ENCODE measurements around the gene FAM9C. TPM values are rescaled to one million over a fixed set of nuclear protein-coding genes. Genes with fewer than 3 reads are reported as not detected.
A peak's percentile ranks its signal among the peaks of the same experiment; 100 is the strongest.

FAM9C gene
- total and polyA plus RNA-seq, 2 donors (not counting 3 experiments of a cell fraction or from before 2014, with no cell fraction given), result not detected

DNA sequence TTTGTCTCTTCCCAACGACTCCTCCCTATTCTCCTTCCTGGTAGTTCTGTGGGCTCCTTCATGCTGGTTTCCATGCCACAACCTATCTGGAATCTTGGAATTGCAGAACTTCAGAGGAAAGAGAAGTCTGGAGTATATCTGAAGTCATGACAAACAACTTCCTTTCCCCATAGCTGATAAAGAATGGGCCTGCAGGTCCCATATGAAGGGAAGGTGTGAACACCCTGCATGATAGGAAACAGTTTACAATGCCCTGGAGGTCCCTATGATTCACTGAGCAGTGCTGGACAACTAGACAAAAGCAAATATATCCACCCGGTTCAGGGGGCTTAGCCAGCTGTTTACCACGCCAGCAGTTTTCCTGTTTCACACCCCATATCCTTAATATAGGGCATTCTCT is 19.4 kb downstream of the FAM9C start:
- Histone ChIP-seq H3K27me3 (ENCODE audit: control insufficient read depth in 2 of 2, insufficient read depth in 2 of 2, low read length in 2 of 2) (no peaks in the 10 kb centered on the region), H3K9me3 (replicated peaks; ENCODE audit: control insufficient read depth, insufficient read depth, low read length) (no peaks in the 10 kb centered on the region), H3K27ac (ENCODE audit: insufficient read depth, low read depth, low read length) (no peak overlapping the region), H3K79me2 (ENCODE audit: control insufficient read depth, insufficient read depth, low read length) (no peaks in the 10 kb centered on the region), H2AFZ (ENCODE audit: low read depth, low read length) (no peak overlapping the region), H3K4me2 (ENCODE audit: insufficient read depth, low read length) (no peak overlapping the region), H3K36me3 (ENCODE audit: control insufficient read depth in 2 of 2, extremely low read depth in 1 of 2, insufficient read depth in 2 of 2, low read length in 2 of 2) (no peaks in the 10 kb centered on the region), H4K20me1 (replicated peaks; ENCODE audit: control insufficient read depth, extremely low read depth, insufficient read depth, low read length) (no peaks in the 10 kb centered on the region), H3K4me3 (replicated peaks in 1 of 3; ENCODE audit: insufficient read depth in 1 of 3, low read depth in 1 of 3, low read length in 3 of 3) (no peak overlapping the region), H3K9me1 (replicated peaks; ENCODE audit: control insufficient read depth, extremely low read depth, insufficient read depth, low read length) (no peaks in the 10 kb centered on the region), H3K9ac (replicated peaks; ENCODE audit: extremely low read depth, insufficient read depth, low read length) (no peak overlapping the region), H3K4me1 (ENCODE audit: control insufficient read depth, extremely low read depth, insufficient read depth, low read length) (peaks cover 14% of the 10 kb centered on the region)
- peak; percentile 59 for FAIRE-seq
- TF ChIP-seq POLR2AphosphoS5 (IDR thresholded peaks at IDR 0.05; ENCODE audit: insufficient read depth, low read depth, low read length) (no peak), MAX (IDR thresholded peaks at IDR 0.05; ENCODE audit: insufficient read depth, insufficient read length) (no peak), EZH2 (IDR thresholded peaks at IDR 0.05; ENCODE audit: borderline replicate concordance, low read depth, low read length, severe bottlenecking) (no peak), GATA2 (IDR thresholded peaks at IDR 0.05; ENCODE audit: insufficient read depth, insufficient read length, low read depth, low read length) (no peak)
- intact Hi-C loops (cut with micrococcal nuclease), result no loop called here
- BruUV-seq (replicated peaks), result no TSS peak
- POLR2A ChIA-PET, result no interaction called here
- dilution Hi-C loops (cut with MboI; ENCODE audit: extremely low pct_ligation_motif_present, low sequenced_read_pairs), result no loop called here
- CTCF ChIA-PET, result no interaction called here
- DNase-seq (ENCODE audit: low read depth, low spot score), result peak; percentile 18

GRCh38 chrX:13023979-13024378 is 20.4 kb downstream of the FAM9C start:
- H3K4me1 ChIP-seq (ENCODE audit: control insufficient read depth, extremely low read depth, insufficient read depth, low read length), result peaks cover 4% of the 10 kb centered on the region
- intact Hi-C loops (cut with micrococcal nuclease), result no loop called here
- H3K4me3 ChIP-seq (replicated peaks in 1 of 3; ENCODE audit: insufficient read depth in 1 of 3, low read depth in 1 of 3, low read length in 3 of 3), result no peak overlapping the region
- no peaks in the 10 kb centered on the region for H3K79me2 ChIP-seq (ENCODE audit: control insufficient read depth, insufficient read depth, low read length)
- H3K27me3 ChIP-seq (ENCODE audit: control insufficient read depth in 2 of 2, insufficient read depth in 2 of 2, low read length in 2 of 2), result no peaks in the 10 kb centered on the region
- no peak overlapping the region for H3K9ac ChIP-seq (replicated peaks; ENCODE audit: extremely low read depth, insufficient read depth, low read length)
- no peaks in the 10 kb centered on the region for H4K20me1 ChIP-seq (replicated peaks; ENCODE audit: control insufficient read depth, extremely low read depth, insufficient read depth, low read length)
- ChIA-PET CTCF (no interaction called here), POLR2A (no interaction called here)
- no peak for FAIRE-seq
- BruUV-seq (replicated peaks), result no TSS peak
- no peak overlapping the region for H2AFZ ChIP-seq (ENCODE audit: low read depth, low read length)
- TF ChIP-seq POLR2A (IDR thresholded peaks at IDR 0.05; ENCODE audit: low read depth, low read length) (no peak), FOS (IDR thresholded peaks at IDR 0.05; ENCODE audit: borderline replicate concordance, insufficient read depth, low read length) (no peak), GATA2 (IDR thresholded peaks at IDR 0.05; ENCODE audit: insufficient read depth, insufficient read length, low read depth, low read length) (no peak), EZH2 (IDR thresholded peaks at IDR 0.05; ENCODE audit: borderline replicate concordance, low read depth, low read length, severe bottlenecking) (no peak), POLR2AphosphoS5 (IDR thresholded peaks at IDR 0.05; ENCODE audit: insufficient read depth, low read depth, low read length) (no peak), JUN (IDR thresholded peaks at IDR 0.05; ENCODE audit: borderline replicate concordance, insufficient read depth, insufficient read length, low read depth) (no peak), MAX (IDR thresholded peaks at IDR 0.05; ENCODE audit: insufficient read depth, insufficient read length) (no peak), MYC (IDR thresholded peaks at IDR 0.05; ENCODE audit: low read depth, low read length) (no peak)
- TF ChIP-seq, protein P1, sequence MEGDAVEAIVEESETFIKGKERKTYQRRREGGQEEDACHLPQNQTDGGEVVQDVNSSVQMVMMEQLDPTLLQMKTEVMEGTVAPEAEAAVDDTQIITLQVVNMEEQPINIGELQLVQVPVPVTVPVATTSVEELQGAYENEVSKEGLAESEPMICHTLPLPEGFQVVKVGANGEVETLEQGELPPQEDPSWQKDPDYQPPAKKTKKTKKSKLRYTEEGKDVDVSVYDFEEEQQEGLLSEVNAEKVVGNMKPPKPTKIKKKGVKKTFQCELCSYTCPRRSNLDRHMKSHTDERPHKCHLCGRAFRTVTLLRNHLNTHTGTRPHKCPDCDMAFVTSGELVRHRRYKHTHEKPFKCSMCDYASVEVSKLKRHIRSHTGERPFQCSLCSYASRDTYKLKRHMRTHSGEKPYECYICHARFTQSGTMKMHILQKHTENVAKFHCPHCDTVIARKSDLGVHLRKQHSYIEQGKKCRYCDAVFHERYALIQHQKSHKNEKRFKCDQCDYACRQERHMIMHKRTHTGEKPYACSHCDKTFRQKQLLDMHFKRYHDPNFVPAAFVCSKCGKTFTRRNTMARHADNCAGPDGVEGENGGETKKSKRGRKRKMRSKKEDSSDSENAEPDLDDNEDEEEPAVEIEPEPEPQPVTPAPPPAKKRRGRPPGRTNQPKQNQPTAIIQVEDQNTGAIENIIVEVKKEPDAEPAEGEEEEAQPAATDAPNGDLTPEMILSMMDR (IDR thresholded peaks at IDR 0.05; ENCODE audit: extremely low read depth in 1 of 2, insufficient read depth in 1 of 2, low read depth in 1 of 2, low read length in 2 of 2), result no peak
- no peak for DNase-seq (ENCODE audit: low read depth, low spot score)
- no peak overlapping the region for H3K27ac ChIP-seq (ENCODE audit: insufficient read depth, low read depth, low read length)
- H3K4me2 ChIP-seq (ENCODE audit: insufficient read depth, low read length), result no peak overlapping the region
- dilution Hi-C loops (cut with MboI; ENCODE audit: extremely low pct_ligation_motif_present, low sequenced_read_pairs), result no loop called here
- no peaks in the 10 kb centered on the region for H3K9me1 ChIP-seq (replicated peaks; ENCODE audit: control insufficient read depth, extremely low read depth, insufficient read depth, low read length)
- H3K9me3 ChIP-seq (replicated peaks; ENCODE audit: control insufficient read depth, insufficient read depth, low read length), result no peaks in the 10 kb centered on the region
- no peaks in the 10 kb centered on the region for H3K36me3 ChIP-seq (ENCODE audit: control insufficient read depth in 2 of 2, extremely low read depth in 1 of 2, insufficient read depth in 2 of 2, low read length in 2 of 2)

Measured in endothelial cell of umbilical vein (primary cell).